ENCODE results near the gene CDON.

CDON gene

GRCh38 chr11:125922156-125922555 lies 140.5 kb downstream of the CDON start:
- no peak overlapping the region for H3K4me2 ChIP-seq (ENCODE audit: low read depth, low read length, poor library complexity, severe bottlenecking)
- H3F3A ChIP-seq (ENCODE audit: low read depth): no peaks in the 10 kb centered on the region
- no peak for TF ChIP-seq EZH2phosphoT487 (IDR thresholded peaks at IDR 0.05; ENCODE audit: borderline replicate concordance)
- no peaks in the 10 kb centered on the region for H4K20me1 ChIP-seq (ENCODE audit: insufficient read depth, low read length, poor library complexity, severe bottlenecking)
- no peaks in the 10 kb centered on the region for H3K9me2 ChIP-seq (replicated peaks; ENCODE audit: low read depth, low read length)
- no peaks in the 10 kb centered on the region for H3K79me2 ChIP-seq (ENCODE audit: insufficient read depth, low read length)
- H3K9ac ChIP-seq (ENCODE audit: low read depth, low read length, poor library complexity, severe bottlenecking): no peak overlapping the region
- H3K9me3 ChIP-seq (ENCODE audit: insufficient read depth, low read depth, low read length): no peaks in the 10 kb centered on the region
- no peak overlapping the region for H3K4me3 ChIP-seq (ENCODE audit: low read length, poor library complexity, severe bottlenecking)
- no peaks in the 10 kb centered on the region for H3K27me3 ChIP-seq (ENCODE audit: insufficient read depth, low read length, poor library complexity, severe bottlenecking)
- no peak overlapping the region for H2AFZ ChIP-seq (ENCODE audit: low read length)
- no peaks in the 10 kb centered on the region for H3K36me3 ChIP-seq (ENCODE audit: insufficient read depth, low read length)
- H3K4me1 ChIP-seq (ENCODE audit: insufficient read depth, low read length, poor library complexity, severe bottlenecking): no peaks in the 10 kb centered on the region

GRCh38 chr11:125921042-125921441 lies 141.6 kb downstream of the CDON start:
- no peaks in the 10 kb centered on the region for H4K20me1 ChIP-seq (ENCODE audit: insufficient read depth, low read length, poor library complexity, severe bottlenecking)
- H3K9me2 ChIP-seq (replicated peaks; ENCODE audit: low read depth, low read length): no peaks in the 10 kb centered on the region
- H3K4me1 ChIP-seq (ENCODE audit: insufficient read depth, low read length, poor library complexity, severe bottlenecking): no peaks in the 10 kb centered on the region
- H3K27me3 ChIP-seq (ENCODE audit: insufficient read depth, low read length, poor library complexity, severe bottlenecking): peaks cover 4% of the 10 kb centered on the region
- TF ChIP-seq EZH2phosphoT487 (IDR thresholded peaks at IDR 0.05; ENCODE audit: borderline replicate concordance) (no peak), CTCF (conservative IDR thresholded peaks at IDR 0.05; ENCODE audit: low read length) (no peak)
- H3K9ac ChIP-seq (ENCODE audit: low read depth, low read length, poor library complexity, severe bottlenecking): no peak overlapping the region
- H3K36me3 ChIP-seq (ENCODE audit: insufficient read depth, low read length): no peaks in the 10 kb centered on the region
- no peaks in the 10 kb centered on the region for H3K79me2 ChIP-seq (ENCODE audit: insufficient read depth, low read length)
- no peaks in the 10 kb centered on the region for H3K9me3 ChIP-seq (ENCODE audit: insufficient read depth, low read depth, low read length)
- no peaks in the 10 kb centered on the region for H3F3A ChIP-seq (ENCODE audit: low read depth)
- no peak overlapping the region for H3K4me3 ChIP-seq (ENCODE audit: low read length, poor library complexity, severe bottlenecking)
- no peak overlapping the region for H3K4me2 ChIP-seq (ENCODE audit: low read depth, low read length, poor library complexity, severe bottlenecking)
- H2AFZ ChIP-seq (ENCODE audit: low read length): no peak overlapping the region

- no peaks in the 10 kb centered on the region for H3K9me3 ChIP-seq (ENCODE audit: insufficient read depth, low read depth, low read length)
- H3K4me2 ChIP-seq (ENCODE audit: low read depth, low read length, poor library complexity, severe bottlenecking): no peak overlapping the region
- no peaks in the 10 kb centered on the region for H3F3A ChIP-seq (ENCODE audit: low read depth)
- H3K36me3 ChIP-seq (ENCODE audit: insufficient read depth, low read length): no peaks in the 10 kb centered on the region
- no peaks in the 10 kb centered on the region for H3K79me2 ChIP-seq (ENCODE audit: insufficient read depth, low read length)
- H2AFZ ChIP-seq (ENCODE audit: low read length): no peak overlapping the region
- no peak overlapping the region for H3K9ac ChIP-seq (ENCODE audit: low read depth, low read length, poor library complexity, severe bottlenecking)
- no peaks in the 10 kb centered on the region for H3K9me2 ChIP-seq (replicated peaks; ENCODE audit: low read depth, low read length)
- TF ChIP-seq EZH2phosphoT487 (IDR thresholded peaks at IDR 0.05; ENCODE audit: borderline replicate concordance): no peak
- TF ChIP-seq CTCF (conservative IDR thresholded peaks at IDR 0.05; ENCODE audit: low read length): no peak
- no peaks in the 10 kb centered on the region for H3K4me1 ChIP-seq (ENCODE audit: insufficient read depth, low read length, poor library complexity, severe bottlenecking)
- H3K27me3 ChIP-seq (ENCODE audit: insufficient read depth, low read length, poor library complexity, severe bottlenecking): peaks cover 4% of the 10 kb centered on the region
- H3K4me3 ChIP-seq (ENCODE audit: low read length, poor library complexity, severe bottlenecking): no peak overlapping the region
- no peaks in the 10 kb centered on the region for H4K20me1 ChIP-seq (ENCODE audit: insufficient read depth, low read length, poor library complexity, severe bottlenecking)
These were observed 144.4 kb downstream of the CDON start for GRCh38 chr11:125918140-125918840.
